GM21390 (cell line): Measurements from ENCODE around the gene PRELP.
"Not testable (repeated sequence)": the region's sequence is repeated elsewhere in the genome, so short reads cannot be mapped to it uniquely, and the experiment has no call there.

Source experiments
- ATAC-seq: cut with Tn5 transposase; IDR thresholded peaks from one replicate; pipeline ENCODE4 v1.9.1; 2021; ENCODE audit not compliant: unreplicated experiment

The PRELP gene

GRCh38 chr1:203505526-203506204, 30.1 kb downstream of the PRELP start:
- no peak for ATAC-seq

GRCh38 chr1:203506858-203507626, 31.4 kb downstream of the PRELP start:
- ATAC-seq = no peak

- ATAC-seq = no peak
Observed at GRCh38 chr1:203507759-203508158, 32.2 kb downstream of the PRELP start.

- no peak for ATAC-seq
Observed at GRCh38 chr1:203508463-203509073, 33.0 kb downstream of the PRELP start.

- ATAC-seq = no peak
Observed at GRCh38 chr1:203509135-203509534, 33.5 kb downstream of the PRELP start.

- ATAC-seq = no peak
Observed at GRCh38 chr1:203511513-203511912, 35.9 kb downstream of the PRELP start.

GRCh38 chr1:203511930-203512329, 36.3 kb downstream of the PRELP start:
- no peak for ATAC-seq

GRCh38 chr1:203512517-203512847, 36.9 kb downstream of the PRELP start:
- ATAC-seq = no peak

GRCh38 chr1:203512848-203513584, 37.4 kb downstream of the PRELP start:
- ATAC-seq = no peak

GRCh38 chr1:203513585-203514031, 38.0 kb downstream of the PRELP start:
- no peak for ATAC-seq

GRCh38 chr1:203516184-203516583, 40.6 kb downstream of the PRELP start:
- no peak for ATAC-seq

GRCh38 chr1:203516906-203517305, 41.3 kb downstream of the PRELP start:
- ATAC-seq = no peak

GRCh38 chr1:203517426-203518110, 42.0 kb downstream of the PRELP start:
- ATAC-seq = no peak

GRCh38 chr1:203518139-203518538, 42.5 kb downstream of the PRELP start:
- not testable (repeated sequence) for ATAC-seq

- ATAC-seq = no peak
Observed at GRCh38 chr1:203518541-203518940, 42.9 kb downstream of the PRELP start.

- ATAC-seq = no peak
Observed at GRCh38 chr1:203519053-203519840, 43.6 kb downstream of the PRELP start.

- ATAC-seq = no peak
Observed at GRCh38 chr1:203519896-203520295, 44.3 kb downstream of the PRELP start.

- no peak for ATAC-seq
Observed at GRCh38 chr1:203520315-203520714, 44.7 kb downstream of the PRELP start.

GRCh38 chr1:203521074-203521794, 45.6 kb downstream of the PRELP start:
- no peak for ATAC-seq
